ENCODE results near the gene TXNRD2.

TXNRD2 gene

DNA sequence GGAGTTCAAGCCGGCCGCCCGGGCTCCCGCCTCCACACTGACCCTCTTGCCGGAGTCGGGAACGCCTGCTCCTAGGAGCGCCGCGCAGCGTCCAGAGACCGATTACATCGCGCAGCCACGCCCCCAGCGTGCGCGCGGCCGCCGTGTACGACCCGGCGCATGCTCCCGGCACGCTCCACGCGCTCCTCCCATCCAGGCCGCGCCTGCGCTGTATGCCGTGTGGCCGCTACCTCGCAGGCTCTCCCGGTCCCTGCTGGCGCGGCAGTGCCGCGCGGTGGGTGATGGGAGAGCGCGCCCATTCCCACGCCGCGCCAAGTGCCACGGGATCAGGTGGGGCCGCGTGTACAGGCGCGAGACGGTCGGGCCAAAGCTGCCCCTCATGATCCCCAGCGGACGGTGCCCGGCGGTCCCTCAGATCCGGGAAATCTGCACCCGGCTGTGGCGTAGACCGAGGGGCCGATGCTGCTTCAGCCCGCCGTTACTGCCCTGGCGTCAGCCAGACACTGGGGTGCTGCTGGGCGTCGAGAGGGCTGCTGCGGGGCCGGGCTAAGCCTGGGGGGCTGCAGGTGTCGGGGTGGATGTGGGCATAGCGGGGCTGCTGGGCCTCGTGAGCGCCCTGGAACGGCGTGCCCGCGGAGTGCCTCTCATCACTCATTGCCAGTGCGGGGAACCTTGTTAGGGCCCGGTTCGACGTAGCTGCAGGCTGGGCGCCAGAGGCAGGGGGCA is 86.7 kb downstream of the TXNRD2 start, which contains the start of the genes GNB1L and RTL10:
Gene GNB1L (minus strand): TSS at position 97 of the 726 bp plus-strand sequence. CDS start 33,519 bp downstream, outside the sequence.
Gene RTL10 (minus strand): TSS at position 97 of the 726 bp plus-strand sequence. CDS start 2,613 bp downstream, outside the sequence.
- DNase-seq: peak; percentile 95 to 96

DNA sequence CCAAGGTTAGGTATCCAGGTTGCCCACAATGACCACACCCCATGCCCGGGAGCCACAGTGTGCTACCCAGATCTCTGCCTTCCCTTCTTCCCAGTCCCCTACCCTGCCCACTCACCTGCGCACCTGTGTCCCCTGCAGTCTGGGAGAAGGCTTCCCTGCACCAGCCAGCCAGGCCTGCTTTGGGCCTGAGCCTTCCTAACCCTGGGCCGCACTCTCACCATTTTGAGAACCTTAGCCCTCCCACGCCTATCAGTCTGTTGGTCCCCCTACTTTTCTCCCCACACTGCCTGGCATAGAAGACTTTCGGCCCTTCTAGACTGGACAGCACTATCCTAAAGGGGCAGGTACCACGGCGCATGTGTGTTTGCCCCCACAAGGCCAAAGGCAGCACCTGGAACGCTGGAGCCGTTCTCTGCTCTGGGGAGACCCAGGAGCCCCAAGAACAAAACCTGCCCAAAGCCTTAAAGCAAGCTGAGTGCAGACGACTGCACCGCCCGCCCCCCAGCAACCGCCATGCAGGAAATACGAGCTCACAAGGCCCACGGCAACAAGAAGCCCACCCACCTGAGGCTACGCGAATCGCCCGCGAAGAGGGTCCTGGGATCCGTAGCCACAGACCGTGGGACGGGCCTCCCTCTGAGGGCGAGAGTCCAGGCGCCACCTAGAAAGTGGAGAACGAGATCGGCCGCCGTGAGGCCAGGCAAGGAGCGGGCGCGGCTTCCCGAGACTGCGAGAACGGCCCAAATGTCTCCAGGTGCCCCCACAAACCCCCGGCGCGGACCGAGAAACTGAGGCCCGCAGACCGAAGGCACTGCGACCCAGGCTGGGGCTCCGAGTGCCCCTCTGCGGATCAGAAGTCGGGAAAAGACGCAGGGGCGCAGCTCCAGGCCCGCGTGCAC is 87.5 kb downstream of the TXNRD2 start:
- DNase-seq: peak in 1 of 2 experiments; percentile 27

DNA sequence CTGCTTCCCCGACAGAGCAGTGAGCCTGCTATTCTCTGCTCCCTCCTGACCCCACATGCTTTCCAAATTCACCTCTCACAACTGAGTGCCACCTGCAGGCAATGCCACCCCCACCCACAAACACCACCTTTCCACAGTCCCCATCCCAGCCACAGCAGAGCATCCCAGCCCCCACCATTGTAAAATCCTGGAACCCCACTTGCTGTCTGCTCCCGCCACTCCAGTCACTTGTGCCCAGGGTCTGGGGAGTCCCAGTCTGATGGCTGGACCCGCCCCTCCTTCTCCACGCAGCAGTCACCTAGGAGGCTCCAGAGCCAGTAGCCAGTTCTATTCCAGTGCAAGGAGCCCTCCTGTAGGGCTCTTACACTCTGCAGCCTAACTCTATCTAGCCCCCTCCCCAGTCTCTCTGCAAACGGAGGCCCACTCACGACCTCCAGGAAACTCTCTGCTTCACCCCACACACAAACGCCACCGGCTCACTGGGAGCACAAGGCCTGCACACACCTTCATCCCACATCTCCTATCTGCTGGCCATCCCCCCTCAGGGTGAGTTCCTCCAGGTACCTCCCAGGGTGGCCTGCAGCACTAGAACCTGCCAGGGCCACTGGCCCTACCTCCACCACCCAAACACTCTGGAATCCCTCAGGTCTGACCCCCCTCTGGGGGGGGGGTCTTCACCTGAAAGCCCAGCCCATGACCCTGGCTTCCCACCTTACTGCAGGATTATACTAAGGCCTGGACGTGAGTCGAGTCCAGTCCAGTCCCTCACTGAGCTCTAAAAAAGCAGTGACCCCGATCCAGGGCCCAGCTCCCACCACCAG is 88.3 kb downstream of the TXNRD2 start:
- DNase-seq: no peak

DNA sequence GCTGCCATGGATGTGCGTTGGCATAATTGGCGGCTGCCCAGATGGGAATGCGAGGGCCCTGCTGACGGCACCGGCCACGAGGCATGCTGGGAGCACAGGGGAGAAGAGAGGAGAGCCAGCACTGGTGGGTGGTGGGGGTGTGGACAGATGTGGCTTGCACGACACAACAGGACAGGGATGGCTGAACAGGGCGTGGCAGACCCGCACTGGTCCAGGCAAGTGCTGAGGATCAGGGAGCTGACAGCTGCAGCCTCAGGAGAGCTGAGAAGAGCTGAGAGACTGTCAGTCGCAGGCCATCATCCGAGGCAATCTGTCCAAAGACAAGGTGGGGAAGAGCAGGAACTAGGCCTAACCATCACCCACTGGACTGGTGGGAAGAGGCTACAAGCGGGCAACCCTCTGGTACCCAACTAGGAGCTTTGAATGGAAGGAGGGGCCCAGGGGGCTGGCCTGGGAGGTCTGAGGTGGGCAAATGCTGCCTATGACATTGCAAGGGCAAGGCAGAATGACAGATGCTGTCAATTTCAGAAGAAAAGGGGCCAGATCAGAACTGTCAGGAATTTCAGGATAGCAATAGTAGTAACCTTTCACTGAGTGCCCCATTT is 89.3 kb downstream of the TXNRD2 start:
- no peak for DNase-seq

DNA sequence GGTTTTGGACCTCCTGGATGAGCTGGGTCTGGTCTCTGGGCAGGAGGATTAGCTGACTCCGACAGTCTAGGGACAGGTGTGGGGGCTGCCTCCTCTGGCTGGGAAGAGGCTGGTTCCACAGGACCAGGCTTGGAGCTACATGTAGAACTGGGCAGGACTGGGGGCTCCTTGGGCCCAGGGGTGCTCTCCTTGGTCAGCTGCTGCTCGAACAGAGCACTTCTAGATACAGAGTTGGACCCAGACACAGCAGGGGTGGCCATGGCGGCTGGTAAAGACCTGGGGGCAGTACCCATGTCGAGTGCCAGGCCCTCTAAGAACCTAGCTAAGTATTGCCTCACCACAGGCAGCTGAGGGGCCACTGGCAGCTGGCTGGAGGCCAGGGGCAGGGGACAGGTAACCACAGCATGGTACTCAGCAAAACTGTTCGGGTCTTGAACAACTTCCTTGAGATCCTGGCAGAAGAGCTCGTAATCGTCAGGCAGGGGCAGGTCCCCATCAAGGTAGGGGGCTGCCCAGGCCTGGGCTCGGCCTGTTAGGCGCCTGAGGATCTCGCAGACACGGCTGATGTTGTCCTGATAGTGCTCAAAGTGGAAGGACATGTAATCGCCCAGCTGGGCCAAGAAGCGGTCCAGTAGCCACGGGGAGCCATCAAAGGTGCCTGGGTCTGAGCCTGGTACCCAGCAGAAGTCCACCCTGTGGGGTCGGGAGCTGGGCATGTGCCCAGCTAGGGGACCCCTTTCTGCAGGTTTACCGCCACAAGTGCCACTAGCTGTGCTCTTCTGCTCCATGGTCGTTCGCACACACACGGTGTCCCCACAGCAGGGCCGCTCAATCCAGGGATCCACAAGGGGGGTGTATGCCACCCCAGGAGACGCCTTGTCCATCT is 90.1 kb downstream of the TXNRD2 start:
- DNase-seq: no peak

DNA sequence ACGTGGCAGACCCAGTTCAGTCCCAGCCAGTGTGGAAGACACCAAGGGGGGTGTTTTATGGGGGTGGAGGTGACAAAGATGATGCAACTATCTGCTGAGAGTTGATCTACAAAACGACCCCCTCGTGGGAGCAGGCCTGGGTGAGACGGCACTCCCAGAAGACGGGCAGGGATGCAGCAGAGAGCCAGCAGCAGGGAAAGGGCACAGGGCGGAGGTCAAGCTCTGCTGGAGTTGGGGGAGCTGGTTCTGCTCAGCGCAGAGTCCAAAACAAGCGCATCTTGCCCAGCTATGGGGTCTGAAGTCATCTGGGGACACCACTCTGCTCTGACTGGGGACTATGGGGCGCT is 90.9 kb downstream of the TXNRD2 start:
- DNase-seq: no peak

DNA sequence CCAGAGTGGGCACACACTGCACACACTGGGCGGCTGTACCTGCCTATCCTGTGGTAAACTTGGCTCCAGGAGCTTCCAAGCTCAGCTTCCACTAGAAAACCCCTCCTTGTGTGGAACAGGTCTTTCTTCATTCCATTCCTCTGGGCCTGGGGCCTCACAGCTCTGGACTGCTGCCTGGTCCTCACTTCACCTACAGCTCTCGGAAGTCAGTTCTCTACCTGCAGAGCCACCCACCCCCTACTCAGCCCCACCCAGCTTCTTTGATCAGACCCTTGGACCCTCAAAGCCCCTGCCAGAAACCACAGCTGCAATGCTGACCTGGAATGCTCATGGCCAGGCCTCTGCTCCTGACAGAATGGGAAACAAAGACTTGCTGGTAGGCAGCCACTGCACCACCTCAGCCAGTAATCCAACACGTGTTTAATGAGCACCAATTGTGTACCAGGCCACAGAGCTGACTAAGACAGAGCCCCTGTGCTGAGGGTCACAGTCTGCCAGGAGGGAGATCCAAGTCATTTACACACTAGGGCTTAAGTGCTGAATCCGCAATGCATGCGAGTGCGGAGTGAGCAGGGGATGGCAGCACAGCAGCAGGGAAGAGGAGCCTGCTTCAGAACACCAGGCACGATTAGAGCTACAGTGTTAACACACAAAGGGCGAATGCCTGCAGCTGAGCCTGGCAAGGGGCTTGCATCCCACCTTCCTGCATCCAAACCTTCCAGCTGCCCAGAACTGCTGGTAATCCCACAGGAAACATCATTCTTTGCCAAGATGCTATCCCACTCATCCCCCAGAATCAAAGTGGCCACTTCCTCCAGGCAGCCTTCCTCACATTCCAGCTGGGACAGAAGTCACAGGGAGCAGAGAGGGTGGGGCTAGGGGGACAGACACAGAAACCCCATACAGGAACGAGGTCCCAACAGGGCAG is 91.5 kb downstream of the TXNRD2 start:
- DNase-seq: no peak

DNA sequence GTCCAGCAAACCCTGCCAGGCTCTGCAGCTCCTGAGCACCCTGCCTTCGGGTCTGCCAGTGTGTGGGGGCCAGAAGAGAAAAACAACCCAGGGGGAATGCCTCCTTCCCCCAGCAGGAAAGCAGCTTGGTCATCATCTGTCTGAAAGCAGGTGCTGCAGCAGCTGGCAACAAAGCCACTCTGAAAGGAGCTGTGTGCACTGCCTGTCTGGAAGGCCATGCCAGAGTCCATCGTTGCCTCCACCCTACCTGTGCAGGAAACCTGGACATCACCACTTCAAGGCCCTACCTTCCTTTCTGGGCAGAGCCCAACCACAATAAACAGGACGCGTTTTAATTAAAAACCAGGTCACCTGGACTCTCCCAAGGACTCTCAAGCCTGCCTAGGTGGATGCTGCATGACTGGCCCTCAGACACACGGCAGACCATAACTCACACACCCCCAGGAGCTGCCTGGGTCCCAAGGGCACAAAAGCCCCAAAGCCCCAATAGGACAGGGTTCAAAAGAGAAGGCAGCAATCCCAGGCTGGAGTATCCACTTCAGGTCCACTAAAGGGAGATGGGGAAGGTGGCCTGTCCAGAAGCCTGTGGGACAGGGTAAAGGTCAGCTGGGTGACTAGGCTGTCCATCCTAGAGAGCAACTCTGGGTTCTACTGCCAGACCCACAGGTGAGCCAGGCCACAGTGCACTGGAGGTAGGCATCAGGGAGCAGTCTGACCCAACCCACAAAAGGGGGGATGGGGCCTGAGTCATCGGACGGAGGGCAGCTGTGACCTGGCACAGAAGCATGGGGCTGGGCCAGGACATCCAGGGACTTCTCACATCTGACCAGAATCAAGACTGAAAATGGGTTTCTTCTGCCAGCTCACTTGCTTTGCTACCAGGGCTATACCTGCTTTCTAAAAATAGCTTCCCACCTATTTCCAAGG is 93.1 kb downstream of the TXNRD2 start:
- no peak for DNase-seq

DNA sequence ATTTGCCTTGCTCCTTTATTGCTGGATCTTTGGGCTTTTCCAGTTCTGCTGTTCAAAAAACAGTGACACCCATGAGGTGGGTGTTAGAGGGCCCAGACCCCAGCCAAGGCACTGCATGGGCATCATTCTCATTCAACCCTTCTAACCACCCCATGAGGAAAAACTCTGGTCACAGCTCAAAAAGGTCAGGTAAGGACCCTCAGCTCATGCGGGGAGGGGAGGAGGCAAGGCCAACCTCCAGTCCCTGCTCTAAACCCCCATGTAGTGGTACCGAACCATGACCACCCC is 94.3 kb downstream of the TXNRD2 start:
- no peak for DNase-seq

DNA sequence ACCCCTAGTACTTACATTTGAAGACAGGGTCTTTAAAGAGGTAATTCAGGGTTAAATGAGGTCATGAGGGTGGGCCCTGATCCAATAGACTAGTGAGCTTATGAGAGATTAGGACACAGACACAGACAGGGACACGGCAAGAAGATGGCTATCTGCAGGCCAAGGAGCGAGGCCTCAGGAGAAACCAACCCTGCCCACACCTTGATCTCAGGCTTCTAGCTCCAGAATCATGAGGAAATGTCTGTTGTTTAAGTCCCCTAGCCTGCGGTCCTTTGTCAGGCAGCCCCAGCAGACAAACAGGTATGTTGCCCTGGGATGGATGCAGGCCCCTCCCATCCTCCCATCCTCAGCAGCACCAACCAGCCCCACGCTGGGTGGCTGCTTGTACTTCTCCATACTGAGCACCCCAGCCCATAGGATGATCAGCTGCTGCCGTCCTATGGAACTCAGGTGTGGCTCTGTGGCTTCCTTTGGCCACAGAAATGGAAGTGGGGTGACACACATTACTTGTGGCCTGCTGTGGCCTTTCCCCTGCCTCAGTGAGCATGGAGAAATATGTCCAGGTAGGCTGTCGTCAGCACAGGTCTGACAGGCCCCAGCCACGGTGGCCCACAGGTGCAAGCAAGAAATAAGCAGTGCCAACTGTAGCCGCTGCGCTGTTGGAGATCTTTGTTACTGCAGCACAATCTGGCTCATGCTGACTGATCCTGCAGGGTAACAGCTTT is 94.8 kb downstream of the TXNRD2 start:
- DNase-seq: no peak

DNA sequence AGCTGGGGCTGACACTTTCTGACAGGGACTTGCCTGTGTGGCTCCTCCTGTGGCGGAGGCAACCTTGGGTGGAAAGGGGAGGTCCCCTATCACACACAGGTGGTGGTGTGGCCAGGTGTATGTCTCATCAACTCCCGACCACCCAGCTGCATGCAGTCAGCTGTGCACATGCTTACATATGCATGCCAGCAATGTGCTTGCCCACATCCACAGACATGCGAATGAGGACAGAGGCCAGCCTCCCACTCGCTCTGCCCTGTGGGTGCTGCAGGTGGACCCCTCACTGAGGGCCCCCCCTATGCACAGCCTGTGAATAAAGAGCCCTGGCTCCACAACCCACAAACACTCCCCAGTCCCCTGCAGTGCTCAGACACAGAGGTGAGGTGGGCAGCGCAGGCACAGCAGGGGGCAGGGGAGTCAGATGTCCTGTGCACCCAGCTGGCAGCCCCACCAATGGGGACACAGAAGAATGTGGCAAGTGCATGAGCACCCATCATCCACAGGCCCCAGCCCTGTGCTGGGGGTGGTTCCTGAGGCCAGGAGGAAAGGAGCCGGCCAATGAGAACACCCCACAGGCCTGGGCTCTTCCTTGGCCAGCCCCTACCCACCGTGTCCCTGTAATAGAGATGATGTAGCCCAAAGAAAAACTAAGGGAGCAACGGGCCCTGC is 96.4 kb downstream of the TXNRD2 start:
- no peak for DNase-seq

DNA sequence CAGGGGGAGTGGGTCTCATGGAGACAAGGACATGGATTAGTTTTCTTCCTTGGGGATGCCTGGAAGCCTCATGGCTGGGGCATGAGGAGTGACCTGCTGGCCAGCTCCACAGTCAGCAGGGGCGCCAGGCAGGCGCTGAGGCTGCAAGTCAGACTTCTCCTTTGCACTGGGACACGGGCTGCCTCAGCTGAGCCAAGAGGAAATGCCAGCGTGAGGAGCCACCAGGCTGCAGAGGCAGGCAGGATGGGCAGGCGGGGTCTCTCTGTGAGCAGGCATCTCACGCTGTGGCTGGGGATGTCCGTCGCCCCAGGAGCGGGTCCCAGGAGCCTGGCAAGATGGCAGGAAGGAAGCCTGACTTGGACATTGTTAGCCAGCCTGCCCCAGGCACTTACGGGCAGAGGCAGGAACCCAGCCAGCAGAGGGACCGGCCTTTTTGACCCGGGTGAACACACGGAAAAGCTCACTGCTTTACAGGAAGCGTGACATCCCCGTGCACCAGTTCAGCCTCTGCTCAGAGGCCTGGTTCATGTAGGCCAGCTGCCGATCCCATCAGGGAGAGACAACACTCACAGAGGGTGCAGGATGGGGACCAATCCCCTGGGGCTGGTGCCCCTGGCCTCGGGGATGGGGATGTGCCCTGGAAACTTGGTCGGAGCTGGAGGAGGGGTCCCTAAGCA is 97.1 kb downstream of the TXNRD2 start:
- no peak for DNase-seq

DNA sequence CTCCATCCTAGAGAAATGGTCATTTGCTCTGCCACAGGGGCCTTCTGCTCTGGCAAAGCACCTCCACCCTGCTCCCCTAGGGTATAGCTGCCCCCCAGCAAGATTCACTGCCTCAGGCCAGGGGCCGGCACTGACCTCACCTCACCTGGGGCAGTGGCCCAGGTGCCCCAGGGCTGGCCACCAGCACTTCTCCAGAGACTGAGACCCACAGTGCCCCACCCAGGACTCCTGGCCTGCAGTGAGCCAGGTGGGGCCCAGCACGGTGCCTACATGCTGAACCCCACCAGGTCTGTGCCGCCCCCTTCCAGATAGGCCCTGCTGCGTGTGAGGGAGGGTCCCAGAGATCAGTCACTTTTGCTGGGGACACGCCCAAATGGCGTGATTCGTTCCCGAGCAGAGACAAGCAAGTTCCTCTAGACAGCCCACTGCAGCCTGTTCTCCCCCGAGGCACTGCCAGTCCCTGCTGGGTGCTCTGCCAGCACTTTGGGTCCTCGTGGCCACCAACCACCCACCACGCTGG is 97.7 kb downstream of the TXNRD2 start:
- no peak for DNase-seq

DNA sequence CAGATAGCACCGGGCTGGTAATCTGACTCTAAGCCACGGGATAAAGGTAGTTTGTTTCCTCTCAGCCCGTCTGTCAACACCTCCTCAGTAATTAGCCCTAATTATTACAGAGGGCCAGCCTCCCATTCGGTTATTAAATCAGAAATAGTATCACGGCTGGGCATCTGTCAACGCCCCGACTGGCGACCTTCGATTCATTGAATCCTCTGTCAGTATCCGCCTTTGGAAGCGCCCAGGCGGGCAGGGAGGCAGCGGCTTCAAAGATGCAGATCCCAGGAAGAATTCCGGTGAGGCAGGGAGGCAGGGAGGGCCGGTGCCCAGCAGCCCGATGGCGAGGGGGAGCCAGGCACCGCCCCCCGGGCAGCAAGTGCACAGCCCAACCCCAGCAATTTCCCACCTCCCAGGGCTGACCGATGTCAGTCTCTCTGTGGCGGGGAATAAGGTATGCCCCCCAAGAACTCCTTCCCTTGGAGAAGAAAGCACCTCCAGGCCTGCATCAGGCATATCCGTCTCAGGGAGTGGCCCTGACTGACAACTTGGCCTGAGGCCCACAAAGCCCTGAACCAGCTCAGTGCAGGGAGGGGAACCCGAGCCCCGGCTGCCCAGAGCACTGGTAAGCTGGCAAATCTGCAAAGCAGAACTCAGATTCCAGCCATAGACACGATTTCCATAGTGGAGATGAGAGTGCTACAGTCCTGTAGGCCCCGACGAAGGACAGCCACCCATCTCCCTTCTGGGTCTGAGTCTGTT is 98.3 kb downstream of the TXNRD2 start:
- DNase-seq: no peak

DNA sequence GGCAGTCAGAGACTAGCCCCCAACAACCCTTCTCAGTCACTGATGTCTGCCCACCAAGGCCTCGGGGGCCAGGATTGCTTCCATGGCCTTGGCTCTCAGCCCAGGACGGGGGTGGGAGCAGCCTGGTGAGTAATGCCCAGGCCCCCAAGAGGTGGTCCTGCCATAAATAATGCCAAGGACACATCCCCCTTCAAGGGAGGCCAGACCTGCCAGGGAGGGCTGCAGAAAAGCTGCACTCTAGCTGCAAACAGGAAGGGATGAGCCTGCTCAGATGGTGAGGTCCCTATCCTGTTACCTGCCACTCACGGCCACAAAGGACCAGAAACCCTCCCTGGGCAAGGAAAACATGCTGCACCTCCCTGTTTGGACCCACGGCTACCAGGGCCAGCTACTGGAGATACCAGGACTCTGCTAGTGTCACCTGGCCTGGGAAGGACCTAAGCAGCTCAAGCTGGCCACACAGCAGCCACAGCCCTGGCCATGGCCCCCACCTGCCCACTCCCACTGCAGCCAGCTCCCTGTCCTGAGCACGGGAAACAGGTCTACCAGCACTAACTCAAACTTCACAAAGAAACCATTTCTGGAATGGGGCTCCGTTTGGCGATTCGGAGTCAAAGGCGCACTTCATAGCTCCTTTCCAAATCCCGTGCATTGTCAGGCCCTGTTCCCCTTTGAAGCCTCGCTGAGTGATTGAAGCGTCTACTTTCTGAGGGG is 99.1 kb downstream of the TXNRD2 start:
- no peak for DNase-seq

Data from activated CD4-positive, alpha-beta T cell treated with anti-CD3 and anti-CD28 coated beads, Interleukin-2, amount 50 U/mL, for 48 hours (primary cell).